K562 (cell line): ENCODE results near the gene PGLYRP4.

Experiments
- CBX3 ChIP-seq, 2 experiments: IDR thresholded peaks; 1 replicate in 1 of 2; 2 replicates in 1 of 2; pipeline ENCODE4 v1.6.1; 2012; ENCODE audit warnings: inconsistent platforms in 2 of 2, low read length in 2 of 2, borderline replicate concordance in 1 of 2, control low read depth in 1 of 2
- CTCF ChIP-seq, 3 experiments: IDR thresholded peaks in 2 of 3; conservative IDR thresholded peaks in 1 of 3; 2 replicates each; pipeline ENCODE4 v1.5.1; 2011 to 2012; ENCODE audit warnings: low read length in 3 of 3, mild to moderate bottlenecking in 3 of 3, control low read depth in 2 of 3, improper control_type of control experiment in 1 of 3, inconsistent platforms in 1 of 3, low read depth in 1 of 3, mixed read lengths in 1 of 3, moderate library complexity in 1 of 3; ENCODE audit not compliant: insufficient read depth in 2 of 3
- TF ChIP-seq, protein P1 (sequence below): fragments of 450-650 bp; conservative IDR thresholded peaks from 2 replicates; pipeline ENCODE4 v1.6.1; 2016; ENCODE audit warnings: missing genetic modification characterization, low read depth, mild to moderate bottlenecking, control low read depth, missing compliant biosample characterization

- no peak for TF ChIP-seq CBX3 (IDR thresholded peaks at IDR 0.05; ENCODE audit: borderline replicate concordance in 1 of 2, low read length in 2 of 2)
- TF ChIP-seq, protein P1, sequence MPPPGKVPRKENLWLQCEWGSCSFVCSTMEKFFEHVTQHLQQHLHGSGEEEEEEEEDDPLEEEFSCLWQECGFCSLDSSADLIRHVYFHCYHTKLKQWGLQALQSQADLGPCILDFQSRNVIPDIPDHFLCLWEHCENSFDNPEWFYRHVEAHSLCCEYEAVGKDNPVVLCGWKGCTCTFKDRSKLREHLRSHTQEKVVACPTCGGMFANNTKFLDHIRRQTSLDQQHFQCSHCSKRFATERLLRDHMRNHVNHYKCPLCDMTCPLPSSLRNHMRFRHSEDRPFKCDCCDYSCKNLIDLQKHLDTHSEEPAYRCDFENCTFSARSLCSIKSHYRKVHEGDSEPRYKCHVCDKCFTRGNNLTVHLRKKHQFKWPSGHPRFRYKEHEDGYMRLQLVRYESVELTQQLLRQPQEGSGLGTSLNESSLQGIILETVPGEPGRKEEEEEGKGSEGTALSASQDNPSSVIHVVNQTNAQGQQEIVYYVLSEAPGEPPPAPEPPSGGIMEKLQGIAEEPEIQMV (tag), result no peak
- TF ChIP-seq CTCF (IDR thresholded peaks at IDR 0.05 in 2 of 3, conservative IDR thresholded peaks at IDR 0.05 in 1 of 3; ENCODE audit: insufficient read depth in 2 of 3, low read depth in 1 of 3, low read length in 3 of 3), result no peak
These were observed 37.9 kb upstream of the PGLYRP4 start for GRCh38 chr1:153386500-153386901.
